Fibroblast of mammary gland (primary cell): ENCODE results near the gene ARID5B.
A peak's percentile ranks its signal among the peaks of the same experiment; 100 is the strongest.

Source experiments
- DNase-seq: peaks from one replicate; pipeline ENCODE4 v3.0.0-alpha.2; 2010; ENCODE audit warnings: low read depth
- H3K4me3 ChIP-seq: 2 replicates; pipeline ENCODE4 v1.5.1; 2011; ENCODE audit warnings: low read depth, mild to moderate bottlenecking, low read length, moderate library complexity; ENCODE audit not compliant: control insufficient read depth
- CTCF ChIP-seq: conservative IDR thresholded peaks from 2 replicates; pipeline ENCODE4 v1.5.1; 2011; ENCODE audit warnings: low read depth, low read length, inconsistent platforms; ENCODE audit not compliant: control insufficient read depth, insufficient read depth

ARID5B gene

GRCh38 chr10:61894133-61894532, 7.4 kb upstream of the ARID5B start:
- no peak overlapping the region for H3K4me3 ChIP-seq
- no peak for TF ChIP-seq CTCF
- peak; percentile 43 for DNase-seq

GRCh38 chr10:61895898-61896600, 5.5 kb upstream of the ARID5B start:
- H3K4me3 ChIP-seq: no peak overlapping the region
- DNase-seq: no peak
- no peak for TF ChIP-seq CTCF

DNA sequence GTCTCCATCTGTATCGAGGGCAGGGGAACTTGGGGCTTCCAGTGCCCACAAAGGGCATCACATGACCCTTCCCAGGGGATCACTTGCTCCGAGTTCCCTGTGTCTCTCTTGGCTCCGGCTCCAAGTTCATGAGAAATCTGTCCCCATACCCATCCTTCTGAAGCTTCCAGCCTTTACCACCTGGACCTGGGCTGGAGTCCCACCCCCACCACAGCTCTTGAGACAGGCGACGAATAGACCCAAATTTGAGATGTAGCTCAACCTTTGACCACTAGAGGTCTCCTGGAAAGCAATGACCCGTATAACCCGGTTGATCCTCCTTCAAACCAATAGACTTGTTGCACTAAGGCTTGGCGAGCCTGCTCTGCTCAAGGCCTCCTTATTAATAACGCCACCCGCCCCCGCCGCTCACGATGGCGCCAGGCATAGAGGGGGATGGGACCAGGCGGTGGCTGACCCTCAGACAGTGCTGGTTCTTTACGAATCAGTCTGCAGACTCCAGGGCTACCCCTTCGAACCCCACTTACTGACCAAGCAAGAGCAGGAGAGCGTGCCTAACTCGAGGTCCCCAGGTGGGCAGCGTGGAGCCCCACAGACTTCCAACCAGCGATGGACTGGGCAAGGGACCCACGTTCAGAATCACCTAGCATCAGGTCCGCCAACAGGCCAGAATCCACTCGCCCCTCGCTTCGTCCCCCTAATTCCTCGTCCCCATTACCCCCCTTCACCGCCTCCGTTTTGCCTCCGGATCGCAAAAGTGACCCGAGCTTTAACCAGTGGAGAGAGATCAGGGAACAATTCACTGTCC, 4.4 kb upstream of the ARID5B start:
- peak overlapping the region; percentile 25 for H3K4me3 ChIP-seq
- TF ChIP-seq CTCF: peak; percentile 79
- peak; percentile 89 for DNase-seq

DNA sequence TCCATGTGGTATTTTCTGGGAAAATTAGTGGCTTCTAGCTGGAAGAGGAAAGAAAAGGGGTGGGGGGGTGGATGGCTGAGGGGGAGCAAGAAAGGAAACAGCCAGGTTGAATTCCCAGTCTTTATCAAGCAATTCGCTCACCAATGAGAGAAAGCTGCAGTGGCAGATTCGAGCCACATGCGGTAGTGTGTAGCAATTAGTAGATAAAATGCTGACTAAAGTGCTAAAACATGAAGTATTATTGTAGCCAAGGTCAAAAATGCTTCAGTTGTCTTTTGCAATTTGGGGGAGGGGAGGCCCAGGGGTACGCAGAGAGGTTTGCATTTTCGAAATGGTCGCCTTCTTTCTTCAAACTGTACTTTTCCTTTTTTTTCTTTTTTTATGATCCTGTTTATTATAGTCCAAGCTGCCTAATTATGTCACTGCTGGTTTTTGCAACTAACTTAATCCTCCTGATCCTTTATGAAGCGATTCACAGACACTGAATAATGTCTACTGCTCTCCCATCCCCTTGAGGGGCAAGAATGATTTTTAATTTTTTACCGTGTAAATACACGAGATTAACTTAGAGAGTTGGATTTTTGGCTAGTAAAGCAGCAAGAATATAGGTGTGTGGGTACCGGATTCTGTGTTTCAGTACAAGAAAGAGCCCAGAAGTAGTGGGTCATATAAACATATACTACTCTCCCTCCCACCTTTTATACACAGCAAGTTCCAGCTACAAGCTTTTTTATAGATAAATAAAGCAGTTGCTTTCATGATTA, 3.6 kb upstream of the ARID5B start:
- peak; percentile 57 for DNase-seq
- H3K4me3 ChIP-seq: peak overlapping the region; percentile 25
- peak; percentile 41 for TF ChIP-seq CTCF

- no peak for TF ChIP-seq CTCF
- DNase-seq: no peak
- no peak overlapping the region for H3K4me3 ChIP-seq
These were observed 3.1 kb upstream of the ARID5B start for GRCh38 chr10:61898435-61898778.

DNA sequence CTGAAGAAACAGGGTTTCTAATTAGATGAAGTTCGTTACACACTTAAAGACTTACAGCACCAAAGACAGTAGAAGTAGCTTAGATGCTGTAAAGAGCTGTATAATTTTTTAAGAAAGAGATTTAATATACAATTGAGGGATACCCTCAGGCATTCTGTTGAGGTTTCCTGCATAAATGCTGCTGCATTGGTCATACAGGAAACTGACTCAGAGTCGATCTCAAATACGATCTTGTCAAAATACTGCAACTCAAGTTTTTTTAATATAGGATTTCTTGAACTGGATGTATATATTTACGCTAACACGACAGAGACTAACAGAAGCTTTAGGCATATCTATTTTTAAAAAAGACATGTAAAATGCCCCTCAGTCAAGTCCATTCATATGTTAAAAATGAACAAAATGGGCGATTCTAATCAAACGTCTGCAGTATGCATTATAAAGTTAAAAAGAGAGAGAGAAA, 2.4 kb upstream of the ARID5B start:
- DNase-seq: peak; percentile 69
- TF ChIP-seq CTCF: no peak
- H3K4me3 ChIP-seq: no peak overlapping the region
